ENCODE measurements around the gene GAR1.
"Not testable (repeated sequence)": the region's sequence is repeated elsewhere in the genome, so short reads cannot be mapped to it uniquely, and the experiment has no call there.

GAR1 gene

GRCh38 chr4:109846395-109847098, 31.0 kb downstream of the GAR1 start:
- no peak for DNase-seq (ENCODE audit: low read depth)

DNA sequence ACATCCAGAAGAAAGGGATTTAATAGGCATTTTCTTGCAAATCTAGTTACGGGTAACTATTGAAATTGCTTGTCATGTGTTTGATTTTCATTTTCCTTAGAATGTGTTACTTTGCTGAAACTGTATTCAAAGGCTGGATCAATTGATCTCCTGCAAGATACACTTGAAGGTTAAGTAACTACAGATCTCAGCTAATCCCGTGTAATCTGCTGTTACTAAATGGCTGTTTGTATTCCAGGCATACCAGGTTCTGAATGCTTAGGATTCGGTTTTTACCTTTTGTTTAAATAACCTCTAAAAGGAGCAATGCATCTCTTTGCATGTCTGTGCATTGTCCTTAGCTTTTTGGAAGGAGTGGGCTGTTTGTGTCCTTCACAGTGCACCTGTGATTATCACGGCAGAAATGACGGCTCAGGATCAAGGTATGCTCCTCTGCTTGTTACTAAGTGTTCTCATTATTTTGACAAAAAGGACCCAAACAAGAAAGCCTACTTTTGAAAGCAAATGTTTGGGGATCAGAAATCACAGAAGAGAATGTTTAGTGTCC, 32.4 kb downstream of the GAR1 start, which contains the start of gene LRIT3:
LRIT3 (plus strand) TSS at position 212 of the 547 bp plus-strand sequence; CDS start at position 307, 95 bp downstream.
- DNase-seq (ENCODE audit: low read depth), result no peak

DNA sequence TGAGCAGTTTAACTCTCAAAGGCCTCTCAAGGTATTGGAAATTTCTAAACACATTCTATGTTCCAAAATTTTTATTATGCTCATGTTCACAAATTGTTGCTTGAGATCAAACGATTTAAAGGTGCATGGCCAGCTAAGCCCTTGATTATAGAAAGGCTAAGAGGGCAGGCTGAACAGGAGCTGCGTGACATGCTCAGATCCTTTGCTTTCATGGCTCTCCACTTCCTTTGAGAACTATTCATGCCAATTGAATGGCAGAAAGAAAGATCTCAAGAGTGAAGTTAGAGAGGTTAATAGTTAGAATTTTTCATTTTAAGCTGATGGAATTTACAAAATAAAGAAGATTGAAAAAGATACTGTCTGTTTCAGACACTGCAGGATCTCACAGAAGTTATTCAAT, 32.9 kb downstream of the GAR1 start:
- no peak for DNase-seq (ENCODE audit: low read depth)

- DNase-seq (ENCODE audit: low read depth), result no peak
Measured at GRCh38 chr4:109850601-109851000, 35.0 kb downstream of the GAR1 start.

DNA sequence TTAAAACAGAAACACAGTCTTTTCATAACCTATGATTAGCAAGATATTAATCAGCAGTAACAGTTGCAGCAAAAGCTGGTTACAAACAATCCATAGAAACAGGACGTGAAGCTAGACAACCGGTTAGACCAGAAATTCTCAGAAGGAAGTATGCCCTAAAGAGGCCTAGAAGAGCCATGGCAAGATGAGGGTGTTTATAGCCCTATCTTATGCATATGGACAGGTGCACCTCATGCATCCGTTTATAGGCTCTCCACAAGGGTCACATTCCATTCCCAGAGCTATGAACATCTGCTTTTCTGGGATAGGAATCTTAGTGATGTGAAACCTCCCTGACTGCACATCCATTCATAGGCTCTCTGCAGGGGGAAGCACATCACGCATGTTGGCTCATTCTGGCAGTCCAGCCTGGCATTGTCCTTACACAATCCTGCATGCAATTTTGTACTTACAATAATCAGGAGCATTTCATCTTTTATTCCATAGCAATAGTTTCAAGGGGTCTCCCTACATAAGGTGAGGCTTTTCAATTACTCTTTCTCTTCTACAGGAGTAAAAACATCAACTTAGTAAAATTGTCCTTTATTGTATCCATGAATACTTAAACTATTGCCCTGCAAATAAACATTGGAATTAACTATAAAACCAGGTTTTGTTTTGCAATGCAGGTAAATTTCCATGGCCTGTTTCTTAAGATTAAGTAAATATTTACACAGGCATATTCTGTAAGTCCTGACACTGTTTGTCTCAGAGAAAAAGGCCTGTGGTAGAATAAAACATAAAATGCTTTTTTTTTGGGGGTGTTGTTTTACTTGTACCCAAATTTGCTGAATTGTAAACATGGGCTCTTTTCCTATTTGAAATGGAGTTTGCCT, 44.1 kb downstream of the GAR1 start:
- DNase-seq (ENCODE audit: low read depth), result not testable (repeated sequence)

GRCh38 chr4:109861271-109861670, 45.7 kb downstream of the GAR1 start:
- no peak for DNase-seq (ENCODE audit: low read depth)

- no peak for DNase-seq (ENCODE audit: low read depth)
Measured at GRCh38 chr4:109861916-109862511, 46.5 kb downstream of the GAR1 start.

GRCh38 chr4:109864134-109864533, 48.6 kb downstream of the GAR1 start:
- no peak for DNase-seq (ENCODE audit: low read depth)

DNA sequence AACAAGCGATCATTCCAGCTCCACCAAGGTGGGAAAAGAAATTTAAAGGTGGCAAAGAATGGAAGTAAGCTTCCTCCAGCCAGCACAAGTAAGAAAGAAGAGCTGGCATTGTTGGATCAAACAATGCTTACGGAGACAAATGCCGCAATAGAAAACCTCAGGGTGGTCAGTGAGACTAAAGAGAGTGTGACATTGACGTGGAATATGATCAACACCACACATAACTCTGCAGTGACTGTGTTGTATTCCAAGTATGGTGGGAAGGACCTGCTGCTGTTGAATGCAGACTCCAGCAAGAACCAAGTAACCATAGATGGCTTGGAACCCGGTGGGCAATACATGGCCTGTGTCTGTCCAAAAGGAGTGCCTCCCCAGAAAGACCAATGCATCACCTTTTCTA, 54.5 kb downstream of the GAR1 start:
- no peak for DNase-seq (ENCODE audit: low read depth)

DNA sequence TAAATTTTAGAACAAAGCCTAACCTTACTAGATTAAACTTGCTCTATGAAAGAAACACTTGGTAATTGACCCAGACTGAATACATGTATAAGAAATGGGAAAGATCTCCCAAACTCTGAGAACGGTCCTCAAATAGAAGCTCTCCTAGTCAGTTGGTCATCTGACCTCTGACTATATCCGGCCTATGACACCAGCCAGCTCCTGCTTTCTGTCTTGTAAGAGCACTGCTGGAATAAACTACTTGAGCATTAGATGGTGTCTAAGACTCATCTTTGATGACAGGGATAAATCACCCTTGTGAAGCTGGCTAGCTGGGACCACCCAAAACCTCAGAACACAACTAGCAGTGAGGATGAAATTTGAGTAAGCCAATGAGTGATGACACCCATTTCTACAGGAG, 56.5 kb downstream of the GAR1 start:
- no peak for DNase-seq (ENCODE audit: low read depth)

- no peak for DNase-seq (ENCODE audit: low read depth)
Measured at GRCh38 chr4:109872950-109873656, 57.5 kb downstream of the GAR1 start.

DNA sequence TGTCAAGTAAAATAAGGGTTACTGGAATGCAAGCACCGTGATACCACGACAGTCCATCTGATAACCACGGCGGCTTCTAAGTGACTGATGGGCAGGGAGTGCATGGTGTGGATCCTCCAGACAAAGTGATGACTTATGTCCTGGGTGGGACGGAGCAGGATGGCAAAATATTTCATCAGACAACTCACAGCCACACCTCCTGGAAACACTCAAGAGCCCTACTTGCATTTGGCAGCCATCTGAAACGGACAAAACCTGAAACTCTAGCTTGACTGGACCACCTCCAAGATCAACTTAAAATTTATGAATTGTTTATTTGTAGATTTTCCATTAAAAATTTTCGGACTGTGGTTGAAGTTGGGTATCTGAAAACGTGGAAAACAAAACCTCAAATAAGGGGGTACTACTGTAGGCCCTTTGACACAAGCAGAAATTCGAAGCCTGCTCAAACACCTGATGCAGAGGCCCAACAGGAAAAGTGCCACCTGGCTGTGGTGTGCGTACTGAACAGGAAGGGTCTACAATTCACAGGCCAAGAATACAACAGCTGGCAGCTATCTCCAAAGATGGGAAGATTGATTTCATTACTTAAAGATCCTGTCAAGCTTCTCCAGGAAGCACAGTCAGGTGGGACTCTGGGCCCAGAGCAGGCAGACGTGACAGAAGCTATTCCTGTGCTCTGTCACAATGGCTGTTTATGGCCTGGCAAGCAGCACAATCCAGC, 58.4 kb downstream of the GAR1 start:
- no peak for DNase-seq (ENCODE audit: low read depth)
